B cell (primary cell): ENCODE data around the gene CTNNA2. TPM values are rescaled to one million over a fixed set of nuclear protein-coding genes. Genes with fewer than 3 reads are reported as not detected.

Experiments used
- ATAC-seq: fragments of 200-7000 bp; cut with Tn5 transposase; one replicate; pipeline ENCODE4 v1.10.0; 2021; ENCODE audit warnings: low read depth, mild to moderate bottlenecking, moderate number of reproducible peaks, moderate library complexity
- CTCF ChIA-PET: fragments of 350-600 bp; sonication (Branson Sonifier 250); formaldehyde crosslinking; loops from one replicate; lab custom pipeline; 2021; ENCODE audit warnings: antibody characterized with exemption, inconsistent platforms; lab: Charles Lee
- POLR2A ChIA-PET: fragments of 350-600 bp; sonication (Branson Sonifier 250); formaldehyde crosslinking; loops from one replicate; lab custom pipeline; 2021; ENCODE audit warnings: antibody characterized with exemption; lab: Charles Lee
- DNase-seq: peaks from one replicate; pipeline ENCODE4 v3.0.0; 2013
- H2AFZ ChIP-seq: 2 replicates; pipeline ENCODE4 v1.6.1; 2012; ENCODE audit warnings: mild to moderate bottlenecking, low read depth, low read length; ENCODE audit not compliant: insufficient read depth, poor library complexity, severe bottlenecking
- H3K27ac ChIP-seq, 2 donors: 1 replicate in 1 of 2; 2 replicates in 1 of 2; pipeline ENCODE4 v1.5.1; 2012 to 2013; ENCODE audit warnings: low read length in 2 of 2, mild to moderate bottlenecking in 2 of 2, moderate library complexity in 1 of 2
- H3K27me3 ChIP-seq, 4 experiments: fragments of 200-600 bp in 1 of 4; sonication (generic) in 1 of 4; replicated peaks in 1 of 4; 1 replicate in 2 of 4; 2 replicates in 2 of 4; pipeline versions ENCODE4 v1.6.1 to v1.7.0; 2013 to 2016; ENCODE audit warnings: low read length in 3 of 4, mild to moderate bottlenecking in 2 of 4, mixed read lengths in 1 of 4, moderate library complexity in 1 of 4; ENCODE audit not compliant: insufficient read depth in 4 of 4, control insufficient read depth in 3 of 4; ENCODE audit errors: control extremely low read depth in 1 of 4
- H3K36me3 ChIP-seq, 2 experiments: replicated peaks in 1 of 2; 1 replicate in 1 of 2; 2 replicates in 1 of 2; pipeline versions ENCODE4 v1.6.1 to v1.7.1; 2013; ENCODE audit warnings: low read length in 1 of 2; ENCODE audit not compliant: insufficient read depth in 2 of 2, control insufficient read depth in 1 of 2; ENCODE audit errors: control extremely low read depth in 1 of 2, extremely low read depth in 1 of 2
- H3K4me1 ChIP-seq, 2 donors: fragments of 200-600 bp in 1 of 2; sonication (generic) in 1 of 2; 1 replicate in 1 of 2; 2 replicates in 1 of 2; pipeline versions ENCODE4 v1.5.1 to v1.6.1; 2013 to 2017; ENCODE audit warnings: low read length in 2 of 2; ENCODE audit not compliant: control insufficient read depth in 2 of 2, insufficient read depth in 2 of 2
- H3K4me2 ChIP-seq: replicated peaks from 2 replicates; pipeline ENCODE3; 2012; ENCODE audit warnings: mild to moderate bottlenecking, low read depth, low read length; ENCODE audit not compliant: poor library complexity, severe bottlenecking
- H3K4me3 ChIP-seq, 5 experiments: fragments of 200-600 bp in 1 of 5; sonication (generic) in 1 of 5; 1 replicate in 3 of 5; 2 replicates in 2 of 5; pipeline versions ENCODE4 v1.5.1 to v1.7.0; 2011 to 2016; ENCODE audit warnings: low read length in 4 of 5, mild to moderate bottlenecking in 4 of 5, low read depth in 2 of 5, control low read depth in 1 of 5, moderate library complexity in 1 of 5; ENCODE audit not compliant: insufficient read depth in 1 of 5; ENCODE audit errors: control extremely low read depth in 1 of 5, extremely low read depth in 1 of 5
- H3K79me2 ChIP-seq: fragments of 200-600 bp; sonication (generic); one replicate; pipeline ENCODE4 v1.6.0; 2016; ENCODE audit warnings: low read length; ENCODE audit not compliant: control insufficient read depth, insufficient read depth
- H3K9ac ChIP-seq: fragments of 200-600 bp; sonication (generic); 2 replicates; pipeline ENCODE4 v1.6.1; 2017; ENCODE audit warnings: mild to moderate bottlenecking, low read length, moderate library complexity
- H3K9me3 ChIP-seq, 3 donors: one replicate each; pipeline versions ENCODE4 v1.6.1 to v1.7.1; 2013; ENCODE audit warnings: low read length in 2 of 3; ENCODE audit not compliant: control insufficient read depth in 2 of 3, insufficient read depth in 1 of 3; ENCODE audit errors: control extremely low read depth in 1 of 3
- H4K20me1 ChIP-seq: 2 replicates; pipeline ENCODE4 v1.6.0; 2012; ENCODE audit warnings: mild to moderate bottlenecking, low read length; ENCODE audit not compliant: insufficient read depth, control insufficient read depth, poor library complexity, severe bottlenecking
- H3K27ac Mint-ChIP-seq: one replicate; pipeline ENCODE4 v1.8.0; 2021; ENCODE audit warnings: mixed read lengths
- H3K27me3 Mint-ChIP-seq: one replicate; pipeline ENCODE4 v1.8.0; 2021; ENCODE audit warnings: mixed read lengths
- H3K4me1 Mint-ChIP-seq: one replicate; pipeline ENCODE4 v1.8.0; 2021; ENCODE audit warnings: mixed read lengths
- H3K4me3 Mint-ChIP-seq: one replicate; pipeline ENCODE4 v1.8.0; 2021; ENCODE audit warnings: mixed read lengths
- H3K9me3 Mint-ChIP-seq: one replicate; pipeline ENCODE4 v1.8.0; 2022; ENCODE audit warnings: mixed read lengths; ENCODE audit not compliant: insufficient read depth
- CTCF ChIP-seq: fragments of 200-600 bp; IDR thresholded peaks from one replicate; pipeline ENCODE4 v1.8.0; 2022; ENCODE audit warnings: antibody characterized with exemption, mild to moderate bottlenecking
- EZH2 ChIP-seq: IDR thresholded peaks from 2 replicates; pipeline ENCODE4 v1.6.1; 2012; ENCODE audit warnings: borderline replicate concordance, low read depth, mild to moderate bottlenecking, moderate library complexity, low read length; ENCODE audit not compliant: insufficient read depth, poor library complexity, severe bottlenecking
- WGBS: methylation state at CpG from one replicate; pipeline ENCODE4 v1.1.5; 2013; ENCODE audit warnings: missing lambda C conversion rate; ENCODE audit not compliant: insufficient coverage; 5-methylcytosine and 5-hydroxymethylcytosine counted together
- intact Hi-C: fragments of 100-400 bp; cut with micrococcal nuclease; formaldehyde crosslinking; loops from one replicate; pipeline ENCODE4 v1.10.0; 2022
- polyA plus RNA-seq: library from polyadenylated mRNA; depleted of rRNA; stranded (reverse); fragments of >200 nt; gene quantifications from 2 replicates; pipeline ENCODE4 v1.2.3, GENCODE V29; 2012
- total RNA-seq, 2 donors: library from RNA; stranded (reverse); fragments of 120-200 nt in 1 of 2; gene quantifications; 1 replicate in 1 of 2; 2 replicates in 1 of 2; pipeline versions ENCODE4 v1.2.3 to v1.2.4, GENCODE V29; 2013 to 2022

CTNNA2 gene
- total and polyA plus RNA-seq, 2 donors (not counting 1 experiment from before 2014, with no cell fraction given): not detected

GRCh38 chr2:79985145-79985544 is 472.3 kb downstream of the CTNNA2 start:
- Mint-ChIP-seq H3K9me3 (peaks cover 4% of the 10 kb centered on the region), H3K4me3 (no peak overlapping the region), H3K4me1 (no peaks in the 10 kb centered on the region), H3K27me3 (no peaks in the 10 kb centered on the region), H3K27ac (no peak overlapping the region)
- H3K79me2 ChIP-seq: no peaks in the 10 kb centered on the region
- H3K9me3 ChIP-seq: no peaks in the 10 kb centered on the region
- H3K4me2 ChIP-seq: no peak overlapping the region
- H3K4me1 ChIP-seq: no peaks in the 10 kb centered on the region
- TF ChIP-seq CTCF (no peak), EZH2 (no peak)
- H2AFZ ChIP-seq: no peak overlapping the region
- H3K36me3 ChIP-seq: no peaks in the 10 kb centered on the region
- H3K4me3 ChIP-seq: no peak overlapping the region
- WGBS: 91% methylated on average over 2 of the region's 3 CpGs
- ATAC-seq (no peak), DNase-seq (no peak)
- no peaks in the 10 kb centered on the region for H4K20me1 ChIP-seq
- H3K9ac ChIP-seq: no peak overlapping the region
- POLR2A ChIA-PET: no interaction called here
- no peak overlapping the region for H3K27ac ChIP-seq
- CTCF ChIA-PET: no interaction called here
- no peaks in the 10 kb centered on the region for H3K27me3 ChIP-seq
- intact Hi-C loops: no loop called here

GRCh38 chr2:79985571-79985970 is 472.7 kb downstream of the CTNNA2 start:
- Histone ChIP-seq H3K9ac (no peak overlapping the region), H3K4me2 (no peak overlapping the region), H3K9me3 (no peaks in the 10 kb centered on the region), H3K27me3 (no peaks in the 10 kb centered on the region), H3K27ac (no peak overlapping the region), H3K79me2 (no peaks in the 10 kb centered on the region), H2AFZ (no peak overlapping the region), H3K4me3 (no peak overlapping the region), H3K4me1 (no peaks in the 10 kb centered on the region), H4K20me1 (no peaks in the 10 kb centered on the region), H3K36me3 (no peaks in the 10 kb centered on the region)
- Mint-ChIP-seq H3K27ac (no peak overlapping the region), H3K9me3 (peaks cover 4% of the 10 kb centered on the region), H3K27me3 (no peaks in the 10 kb centered on the region), H3K4me1 (no peaks in the 10 kb centered on the region), H3K4me3 (no peak overlapping the region)
- 76% methylated on average over 2 of the region's 2 CpGs for WGBS
- DNase-seq: no peak
- intact Hi-C loops: no loop called here
- ChIA-PET CTCF (no interaction called here), POLR2A (no interaction called here)
- ATAC-seq: no peak
- no peak for TF ChIP-seq EZH2
- no peak for TF ChIP-seq CTCF
